ENCODE measurements around the gene LAGE3.

DNA sequence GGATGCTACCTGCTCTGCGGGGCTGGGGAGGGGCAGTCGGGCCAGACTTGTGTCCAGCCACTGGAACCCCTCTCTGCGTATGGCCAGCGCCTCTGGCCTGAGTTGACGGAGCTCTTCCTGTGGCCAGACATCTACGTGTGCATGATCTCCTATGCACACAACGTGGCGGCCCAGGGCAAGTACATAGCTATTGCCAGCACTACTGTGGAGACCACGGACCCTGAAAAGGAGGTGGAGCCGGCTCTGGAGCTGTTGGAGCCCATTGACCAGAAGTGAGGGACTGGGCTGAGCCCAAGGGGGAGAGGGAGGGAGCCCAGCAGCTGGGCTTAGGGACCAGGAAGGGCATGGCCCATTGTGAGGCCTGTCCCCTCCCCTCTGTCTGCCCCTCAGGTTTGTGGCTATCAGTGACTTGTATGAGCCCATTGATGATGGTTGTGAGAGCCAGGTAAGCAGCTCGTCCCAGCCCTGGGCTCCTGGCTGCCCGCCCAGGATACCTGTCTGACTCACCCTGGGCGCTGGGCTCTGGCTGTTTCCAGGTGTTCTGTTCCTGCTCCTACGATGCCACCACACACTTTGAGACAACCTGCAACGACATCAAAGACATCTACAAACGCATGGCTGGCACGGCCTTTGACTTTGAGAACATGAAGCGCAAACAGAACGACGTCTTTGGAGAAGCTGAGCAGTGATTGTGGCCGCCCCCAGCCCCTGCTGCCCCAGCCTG, 36.9 kb downstream of the LAGE3 start:
- TF ChIP-seq E4F1 (IDR thresholded peaks at IDR 0.05; ENCODE audit: borderline replicate concordance, partially characterized antibody), result no peak
- no peak for TF ChIP-seq IRF4 (IDR thresholded peaks at IDR 0.05; ENCODE audit: low read depth, low read length)
- no peak for TF ChIP-seq CREM (IDR thresholded peaks at IDR 0.05; ENCODE audit: low read depth)
- TF ChIP-seq, protein P1, sequence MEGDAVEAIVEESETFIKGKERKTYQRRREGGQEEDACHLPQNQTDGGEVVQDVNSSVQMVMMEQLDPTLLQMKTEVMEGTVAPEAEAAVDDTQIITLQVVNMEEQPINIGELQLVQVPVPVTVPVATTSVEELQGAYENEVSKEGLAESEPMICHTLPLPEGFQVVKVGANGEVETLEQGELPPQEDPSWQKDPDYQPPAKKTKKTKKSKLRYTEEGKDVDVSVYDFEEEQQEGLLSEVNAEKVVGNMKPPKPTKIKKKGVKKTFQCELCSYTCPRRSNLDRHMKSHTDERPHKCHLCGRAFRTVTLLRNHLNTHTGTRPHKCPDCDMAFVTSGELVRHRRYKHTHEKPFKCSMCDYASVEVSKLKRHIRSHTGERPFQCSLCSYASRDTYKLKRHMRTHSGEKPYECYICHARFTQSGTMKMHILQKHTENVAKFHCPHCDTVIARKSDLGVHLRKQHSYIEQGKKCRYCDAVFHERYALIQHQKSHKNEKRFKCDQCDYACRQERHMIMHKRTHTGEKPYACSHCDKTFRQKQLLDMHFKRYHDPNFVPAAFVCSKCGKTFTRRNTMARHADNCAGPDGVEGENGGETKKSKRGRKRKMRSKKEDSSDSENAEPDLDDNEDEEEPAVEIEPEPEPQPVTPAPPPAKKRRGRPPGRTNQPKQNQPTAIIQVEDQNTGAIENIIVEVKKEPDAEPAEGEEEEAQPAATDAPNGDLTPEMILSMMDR (IDR thresholded peaks at IDR 0.05 in 2 of 3, conservative IDR thresholded peaks at IDR 0.05 in 1 of 3; ENCODE audit: control insufficient read depth in 2 of 3, extremely low read depth in 1 of 3, insufficient read depth in 1 of 3, low read depth in 3 of 3, low read length in 3 of 3), result no peak
- TF ChIP-seq ZSCAN29 (IDR thresholded peaks at IDR 0.05), result no peak

All from GM12878 (cell line).